K562 (cell line): ENCODE data around the gene MERTK. TPM values are rescaled to one million over a fixed set of nuclear protein-coding genes. Genes with fewer than 3 reads are reported as not detected.

Experiments
- polyA plus RNA-seq, 8 experiments: library from polyadenylated mRNA; depleted of rRNA in 4 of 8; stranded (reverse) in 5 of 8; unstranded in 3 of 8; fragments of >200 nt; fragmentation: Nextera tagmentation in 2 of 8; fragmentation: Illumina TruSeq in 1 of 8; extraction: Ambion mirVana in 2 of 8; extraction: Trizol in 1 of 8; gene quantifications; 2 replicates each; pipeline versions ENCODE4 v1.2.1 to v1.2.3, GENCODE V29; 2011 to 2014; ENCODE audit warnings: inconsistent platforms in 1 of 8, missing spikeins in 1 of 8
- total RNA-seq, 7 experiments: library from RNA; depleted of rRNA in 6 of 7; stranded (reverse); fragments of >200 nt in 6 of 7; fragmentation: Illumina TruSeq in 2 of 7; extraction: Trizol in 2 of 7; gene quantifications; 2 replicates each; pipeline versions ENCODE4 v1.2.1 to v1.2.3, GENCODE V29; 2011 to 2021; ENCODE audit warnings: low replicate concordance in 1 of 7
- TF ChIP-seq, protein P1 (sequence below): fragments of 450-650 bp; IDR thresholded peaks from 2 replicates; pipeline ENCODE4 v1.6.1; 2016; ENCODE audit warnings: mild to moderate bottlenecking, moderate library complexity

MERTK gene
- total and polyA plus RNA-seq, 9 of the 15 experiments (the other 6 are each of a cell fraction or from before 2014, with no cell fraction given), result 0.23 to 1.6 (median 0.74) TPM

DNA sequence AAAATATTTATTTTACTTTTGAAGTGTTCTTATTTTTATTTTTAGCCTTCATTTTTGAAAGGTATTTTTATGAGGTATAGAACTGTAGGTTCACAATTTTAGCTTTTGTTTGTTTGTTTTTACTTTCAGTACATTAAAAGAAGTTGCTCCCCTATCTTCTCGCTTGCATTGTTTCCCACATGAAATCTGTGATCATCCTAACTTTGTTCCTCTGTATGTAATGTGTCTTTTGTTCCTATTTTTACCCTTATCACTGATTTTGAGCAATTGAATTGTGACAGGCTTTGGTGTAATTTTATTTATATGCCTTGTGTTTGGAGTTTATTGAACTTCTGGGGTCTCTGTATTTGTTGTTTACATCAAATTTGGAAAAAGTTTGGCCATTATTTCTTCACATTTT, 78.8 kb downstream of the MERTK start (continued):
- TF ChIP-seq, protein P1, sequence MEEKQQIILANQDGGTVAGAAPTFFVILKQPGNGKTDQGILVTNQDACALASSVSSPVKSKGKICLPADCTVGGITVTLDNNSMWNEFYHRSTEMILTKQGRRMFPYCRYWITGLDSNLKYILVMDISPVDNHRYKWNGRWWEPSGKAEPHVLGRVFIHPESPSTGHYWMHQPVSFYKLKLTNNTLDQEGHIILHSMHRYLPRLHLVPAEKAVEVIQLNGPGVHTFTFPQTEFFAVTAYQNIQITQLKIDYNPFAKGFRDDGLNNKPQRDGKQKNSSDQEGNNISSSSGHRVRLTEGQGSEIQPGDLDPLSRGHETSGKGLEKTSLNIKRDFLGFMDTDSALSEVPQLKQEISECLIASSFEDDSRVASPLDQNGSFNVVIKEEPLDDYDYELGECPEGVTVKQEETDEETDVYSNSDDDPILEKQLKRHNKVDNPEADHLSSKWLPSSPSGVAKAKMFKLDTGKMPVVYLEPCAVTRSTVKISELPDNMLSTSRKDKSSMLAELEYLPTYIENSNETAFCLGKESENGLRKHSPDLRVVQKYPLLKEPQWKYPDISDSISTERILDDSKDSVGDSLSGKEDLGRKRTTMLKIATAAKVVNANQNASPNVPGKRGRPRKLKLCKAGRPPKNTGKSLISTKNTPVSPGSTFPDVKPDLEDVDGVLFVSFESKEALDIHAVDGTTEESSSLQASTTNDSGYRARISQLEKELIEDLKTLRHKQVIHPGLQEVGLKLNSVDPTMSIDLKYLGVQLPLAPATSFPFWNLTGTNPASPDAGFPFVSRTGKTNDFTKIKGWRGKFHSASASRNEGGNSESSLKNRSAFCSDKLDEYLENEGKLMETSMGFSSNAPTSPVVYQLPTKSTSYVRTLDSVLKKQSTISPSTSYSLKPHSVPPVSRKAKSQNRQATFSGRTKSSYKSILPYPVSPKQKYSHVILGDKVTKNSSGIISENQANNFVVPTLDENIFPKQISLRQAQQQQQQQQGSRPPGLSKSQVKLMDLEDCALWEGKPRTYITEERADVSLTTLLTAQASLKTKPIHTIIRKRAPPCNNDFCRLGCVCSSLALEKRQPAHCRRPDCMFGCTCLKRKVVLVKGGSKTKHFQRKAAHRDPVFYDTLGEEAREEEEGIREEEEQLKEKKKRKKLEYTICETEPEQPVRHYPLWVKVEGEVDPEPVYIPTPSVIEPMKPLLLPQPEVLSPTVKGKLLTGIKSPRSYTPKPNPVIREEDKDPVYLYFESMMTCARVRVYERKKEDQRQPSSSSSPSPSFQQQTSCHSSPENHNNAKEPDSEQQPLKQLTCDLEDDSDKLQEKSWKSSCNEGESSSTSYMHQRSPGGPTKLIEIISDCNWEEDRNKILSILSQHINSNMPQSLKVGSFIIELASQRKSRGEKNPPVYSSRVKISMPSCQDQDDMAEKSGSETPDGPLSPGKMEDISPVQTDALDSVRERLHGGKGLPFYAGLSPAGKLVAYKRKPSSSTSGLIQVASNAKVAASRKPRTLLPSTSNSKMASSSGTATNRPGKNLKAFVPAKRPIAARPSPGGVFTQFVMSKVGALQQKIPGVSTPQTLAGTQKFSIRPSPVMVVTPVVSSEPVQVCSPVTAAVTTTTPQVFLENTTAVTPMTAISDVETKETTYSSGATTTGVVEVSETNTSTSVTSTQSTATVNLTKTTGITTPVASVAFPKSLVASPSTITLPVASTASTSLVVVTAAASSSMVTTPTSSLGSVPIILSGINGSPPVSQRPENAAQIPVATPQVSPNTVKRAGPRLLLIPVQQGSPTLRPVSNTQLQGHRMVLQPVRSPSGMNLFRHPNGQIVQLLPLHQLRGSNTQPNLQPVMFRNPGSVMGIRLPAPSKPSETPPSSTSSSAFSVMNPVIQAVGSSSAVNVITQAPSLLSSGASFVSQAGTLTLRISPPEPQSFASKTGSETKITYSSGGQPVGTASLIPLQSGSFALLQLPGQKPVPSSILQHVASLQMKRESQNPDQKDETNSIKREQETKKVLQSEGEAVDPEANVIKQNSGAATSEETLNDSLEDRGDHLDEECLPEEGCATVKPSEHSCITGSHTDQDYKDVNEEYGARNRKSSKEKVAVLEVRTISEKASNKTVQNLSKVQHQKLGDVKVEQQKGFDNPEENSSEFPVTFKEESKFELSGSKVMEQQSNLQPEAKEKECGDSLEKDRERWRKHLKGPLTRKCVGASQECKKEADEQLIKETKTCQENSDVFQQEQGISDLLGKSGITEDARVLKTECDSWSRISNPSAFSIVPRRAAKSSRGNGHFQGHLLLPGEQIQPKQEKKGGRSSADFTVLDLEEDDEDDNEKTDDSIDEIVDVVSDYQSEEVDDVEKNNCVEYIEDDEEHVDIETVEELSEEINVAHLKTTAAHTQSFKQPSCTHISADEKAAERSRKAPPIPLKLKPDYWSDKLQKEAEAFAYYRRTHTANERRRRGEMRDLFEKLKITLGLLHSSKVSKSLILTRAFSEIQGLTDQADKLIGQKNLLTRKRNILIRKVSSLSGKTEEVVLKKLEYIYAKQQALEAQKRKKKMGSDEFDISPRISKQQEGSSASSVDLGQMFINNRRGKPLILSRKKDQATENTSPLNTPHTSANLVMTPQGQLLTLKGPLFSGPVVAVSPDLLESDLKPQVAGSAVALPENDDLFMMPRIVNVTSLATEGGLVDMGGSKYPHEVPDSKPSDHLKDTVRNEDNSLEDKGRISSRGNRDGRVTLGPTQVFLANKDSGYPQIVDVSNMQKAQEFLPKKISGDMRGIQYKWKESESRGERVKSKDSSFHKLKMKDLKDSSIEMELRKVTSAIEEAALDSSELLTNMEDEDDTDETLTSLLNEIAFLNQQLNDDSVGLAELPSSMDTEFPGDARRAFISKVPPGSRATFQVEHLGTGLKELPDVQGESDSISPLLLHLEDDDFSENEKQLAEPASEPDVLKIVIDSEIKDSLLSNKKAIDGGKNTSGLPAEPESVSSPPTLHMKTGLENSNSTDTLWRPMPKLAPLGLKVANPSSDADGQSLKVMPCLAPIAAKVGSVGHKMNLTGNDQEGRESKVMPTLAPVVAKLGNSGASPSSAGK, result no peak
